Measurements from ENCODE around the gene PCGF3.

DNA sequence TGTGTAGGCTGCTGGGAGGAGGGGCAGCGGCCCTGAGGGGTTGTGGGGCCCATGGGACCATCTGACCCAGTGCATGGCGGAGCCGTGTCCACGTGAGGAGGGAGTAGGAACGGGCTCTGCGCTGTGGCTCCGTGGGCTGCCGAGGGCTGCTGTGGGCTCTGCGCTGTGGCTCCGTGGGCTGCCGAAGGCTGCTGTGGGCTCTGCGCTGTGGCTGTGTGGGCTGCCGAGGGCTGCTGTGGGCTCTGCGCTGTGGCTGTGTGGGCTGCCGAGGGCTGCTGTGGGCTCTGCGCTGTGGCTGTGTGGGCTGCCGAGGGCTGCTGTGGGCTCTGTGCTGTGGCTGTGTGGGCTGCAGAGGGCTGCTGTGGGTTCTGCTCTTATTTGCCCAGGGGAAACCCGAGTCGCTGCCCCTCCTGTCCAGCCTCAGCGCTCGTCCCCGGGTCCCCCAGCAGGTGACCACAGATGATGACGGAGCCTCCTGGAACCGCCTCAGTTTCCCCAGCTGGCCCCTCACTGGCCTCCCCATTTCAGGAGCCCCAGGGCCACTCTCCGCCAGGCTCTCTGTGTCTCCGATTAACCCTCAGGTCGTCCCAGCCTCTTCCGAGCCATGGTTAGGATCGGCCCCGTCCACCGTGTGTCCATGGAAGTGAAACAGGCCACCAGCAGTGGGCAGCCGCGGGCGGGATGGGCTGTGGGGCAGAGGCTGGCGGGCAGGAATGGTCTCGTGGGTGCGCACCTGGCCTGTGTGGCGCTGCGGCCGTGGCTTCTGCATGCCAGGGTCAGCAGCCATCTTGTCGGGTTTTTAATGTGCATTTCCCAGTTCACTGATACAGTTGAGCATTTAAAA, 20.0 kb downstream of the PCGF3 start:
- TF ChIP-seq, protein P1, sequence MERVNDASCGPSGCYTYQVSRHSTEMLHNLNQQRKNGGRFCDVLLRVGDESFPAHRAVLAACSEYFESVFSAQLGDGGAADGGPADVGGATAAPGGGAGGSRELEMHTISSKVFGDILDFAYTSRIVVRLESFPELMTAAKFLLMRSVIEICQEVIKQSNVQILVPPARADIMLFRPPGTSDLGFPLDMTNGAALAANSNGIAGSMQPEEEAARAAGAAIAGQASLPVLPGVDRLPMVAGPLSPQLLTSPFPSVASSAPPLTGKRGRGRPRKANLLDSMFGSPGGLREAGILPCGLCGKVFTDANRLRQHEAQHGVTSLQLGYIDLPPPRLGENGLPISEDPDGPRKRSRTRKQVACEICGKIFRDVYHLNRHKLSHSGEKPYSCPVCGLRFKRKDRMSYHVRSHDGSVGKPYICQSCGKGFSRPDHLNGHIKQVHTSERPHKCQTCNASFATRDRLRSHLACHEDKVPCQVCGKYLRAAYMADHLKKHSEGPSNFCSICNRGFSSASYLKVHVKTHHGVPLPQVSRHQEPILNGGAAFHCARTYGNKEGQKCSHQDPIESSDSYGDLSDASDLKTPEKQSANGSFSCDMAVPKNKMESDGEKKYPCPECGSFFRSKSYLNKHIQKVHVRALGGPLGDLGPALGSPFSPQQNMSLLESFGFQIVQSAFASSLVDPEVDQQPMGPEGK (CRISPR knock-in tag; IDR thresholded peaks at IDR 0.05; ENCODE audit: borderline replicate concordance): no peak
- TF ChIP-seq BACH2 (CRISPR knock-in tag; IDR thresholded peaks at IDR 0.05; ENCODE audit: borderline replicate concordance): no peak

Data from SK-N-SH treated with all-trans-retinoic acid at 6 μM for 48 hours (cell line).